Panc1 (cell line): ENCODE results near the gene CDRT15.

Experiments
- POLR2AphosphoS5 ChIP-seq: IDR thresholded peaks from 2 replicates; pipeline ENCODE4 v1.6.1; 2012; ENCODE audit warnings: mild to moderate bottlenecking, low read depth, low read length, moderate library complexity
- REST ChIP-seq, 2 experiments: IDR thresholded peaks; 2 replicates each; pipeline ENCODE4 v1.6.1; 2011 to 2012; ENCODE audit warnings: low read depth in 2 of 2, control low read depth in 1 of 2, low read length in 1 of 2, mild to moderate bottlenecking in 1 of 2, moderate library complexity in 1 of 2; ENCODE audit not compliant: insufficient read depth in 1 of 2
- SIN3A ChIP-seq: IDR thresholded peaks from 2 replicates; pipeline ENCODE4 v1.6.1; 2012; ENCODE audit warnings: low read depth, mild to moderate bottlenecking, low read length, moderate library complexity, borderline replicate concordance; ENCODE audit not compliant: insufficient read depth
- TCF7L2 ChIP-seq: IDR thresholded peaks from 2 replicates; pipeline ENCODE4 v1.6.1; 2011; ENCODE audit warnings: mild to moderate bottlenecking, low read depth, low read length, inconsistent platforms
- TF ChIP-seq, protein P1 (sequence below): fragments of 450-650 bp; IDR thresholded peaks from 2 replicates; pipeline ENCODE4 v1.5.1; 2017; ENCODE audit warnings: mild to moderate bottlenecking

DNA sequence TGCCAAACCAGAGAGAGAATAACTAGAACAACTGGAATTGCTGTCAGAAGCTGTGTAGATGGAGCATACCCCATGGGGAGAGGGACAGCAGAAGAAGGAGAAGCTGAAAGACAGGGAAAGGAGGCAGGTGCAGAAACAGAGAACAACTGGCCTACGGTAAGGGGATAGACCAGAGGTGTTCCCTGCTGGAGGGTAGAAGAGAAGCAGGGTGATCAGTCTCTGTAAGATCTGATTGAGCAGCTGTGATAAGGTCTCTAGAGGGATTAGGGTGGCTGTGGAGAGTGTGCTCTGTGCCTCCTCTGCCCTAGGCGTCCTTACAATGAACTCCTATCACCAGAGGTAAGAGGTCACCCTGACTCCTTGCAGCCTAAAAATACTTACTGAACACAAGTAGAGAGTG lies 33.8 kb upstream of the CDRT15 start:
- TF ChIP-seq, protein P1, sequence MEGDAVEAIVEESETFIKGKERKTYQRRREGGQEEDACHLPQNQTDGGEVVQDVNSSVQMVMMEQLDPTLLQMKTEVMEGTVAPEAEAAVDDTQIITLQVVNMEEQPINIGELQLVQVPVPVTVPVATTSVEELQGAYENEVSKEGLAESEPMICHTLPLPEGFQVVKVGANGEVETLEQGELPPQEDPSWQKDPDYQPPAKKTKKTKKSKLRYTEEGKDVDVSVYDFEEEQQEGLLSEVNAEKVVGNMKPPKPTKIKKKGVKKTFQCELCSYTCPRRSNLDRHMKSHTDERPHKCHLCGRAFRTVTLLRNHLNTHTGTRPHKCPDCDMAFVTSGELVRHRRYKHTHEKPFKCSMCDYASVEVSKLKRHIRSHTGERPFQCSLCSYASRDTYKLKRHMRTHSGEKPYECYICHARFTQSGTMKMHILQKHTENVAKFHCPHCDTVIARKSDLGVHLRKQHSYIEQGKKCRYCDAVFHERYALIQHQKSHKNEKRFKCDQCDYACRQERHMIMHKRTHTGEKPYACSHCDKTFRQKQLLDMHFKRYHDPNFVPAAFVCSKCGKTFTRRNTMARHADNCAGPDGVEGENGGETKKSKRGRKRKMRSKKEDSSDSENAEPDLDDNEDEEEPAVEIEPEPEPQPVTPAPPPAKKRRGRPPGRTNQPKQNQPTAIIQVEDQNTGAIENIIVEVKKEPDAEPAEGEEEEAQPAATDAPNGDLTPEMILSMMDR: no peak
- TF ChIP-seq POLR2AphosphoS5 (no peak), REST (IDR thresholded peaks at IDR 0.05; ENCODE audit: insufficient read depth in 1 of 2, low read depth in 2 of 2, low read length in 1 of 2) (no peak), SIN3A (no peak), TCF7L2 (no peak)
